ENCODE data around the gene SMIM1.

SMIM1 gene

GRCh38 chr1:3777647-3778589 lies 5.4 kb downstream of the SMIM1 start:
- no peak for DNase-seq

DNA sequence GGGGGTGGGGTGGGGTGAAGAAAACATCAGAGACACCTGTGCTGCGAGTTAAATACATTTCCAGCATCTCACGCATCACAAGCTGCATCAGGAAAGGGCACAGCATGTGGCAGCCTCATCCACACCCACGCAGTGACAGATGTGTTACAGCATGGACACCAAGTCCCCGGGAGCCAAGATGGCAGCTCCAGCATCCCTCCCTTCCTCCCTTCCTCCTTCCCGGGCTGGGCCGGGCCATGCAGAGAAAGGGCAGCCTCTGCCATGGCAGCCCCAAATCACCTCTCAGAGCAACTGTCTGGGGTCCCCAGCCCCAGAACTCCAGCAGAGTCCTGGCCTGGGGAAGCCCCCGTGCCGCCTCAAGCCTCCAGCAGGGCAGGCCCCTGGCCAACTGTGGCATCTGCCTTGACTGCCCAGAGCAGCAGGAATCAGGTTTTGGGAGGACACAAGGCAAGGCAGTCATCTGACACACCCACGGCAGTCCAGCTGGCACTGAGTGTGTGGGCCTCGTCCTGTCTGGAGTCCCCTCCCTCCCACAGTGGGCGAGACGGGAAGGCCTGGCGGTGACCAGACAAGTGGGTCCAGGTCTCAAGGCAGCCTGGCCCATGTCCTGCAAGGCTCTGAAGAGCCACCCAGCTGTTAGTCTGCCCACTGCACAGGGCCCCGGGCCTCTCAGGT lies 6.2 kb downstream of the SMIM1 start:
- DNase-seq: no peak

- no peak for DNase-seq
Observed at GRCh38 chr1:3779265-3779911, 6.8 kb downstream of the SMIM1 start.

GRCh38 chr1:3779912-3780416 lies 7.4 kb downstream of the SMIM1 start:
- DNase-seq: no peak

DNA sequence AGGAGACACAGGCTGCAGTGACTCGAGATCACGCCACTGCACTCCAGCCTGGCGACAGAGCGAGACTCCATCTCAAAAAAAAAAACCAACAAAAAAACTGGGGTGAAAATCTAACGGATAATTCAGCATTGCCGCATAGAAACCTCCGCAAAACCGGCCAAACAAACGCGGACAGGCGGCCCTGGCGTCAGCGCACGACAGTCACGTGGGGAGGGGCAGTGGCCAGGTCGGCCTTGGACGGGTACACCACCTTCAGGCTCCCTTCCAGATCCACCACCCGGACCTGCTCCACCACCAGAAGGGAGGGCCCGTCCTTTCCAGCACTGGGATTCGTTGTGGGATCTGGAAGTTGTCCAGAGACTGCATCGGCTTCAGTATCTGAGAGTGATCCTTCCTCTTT lies 8.4 kb downstream of the SMIM1 start:
- no peak for DNase-seq

- no peak for DNase-seq
Observed at GRCh38 chr1:3783651-3784474, 11.3 kb downstream of the SMIM1 start.

DNA sequence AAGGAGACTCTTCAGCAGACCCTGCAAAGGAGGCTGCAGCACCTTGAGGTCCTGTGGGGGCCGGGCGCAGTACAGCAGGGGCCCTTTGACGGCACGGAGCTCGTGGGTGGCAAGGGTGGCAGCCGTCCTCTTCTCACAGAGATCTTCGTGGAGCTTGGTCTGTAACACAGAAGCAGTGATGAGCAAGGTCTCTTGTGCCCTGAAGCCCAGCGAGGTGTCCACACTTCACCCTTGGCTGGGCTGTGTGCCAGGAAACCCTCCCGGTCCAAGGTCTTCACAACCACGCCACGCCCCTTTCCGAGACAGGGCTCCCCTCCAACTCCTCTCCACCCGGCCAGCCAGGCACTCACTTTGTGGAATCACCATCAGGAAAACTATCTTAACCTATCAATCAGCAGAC lies 12.5 kb downstream of the SMIM1 start:
- no peak for DNase-seq

GRCh38 chr1:3785456-3786157 lies 13.1 kb downstream of the SMIM1 start:
- DNase-seq: no peak

DNA sequence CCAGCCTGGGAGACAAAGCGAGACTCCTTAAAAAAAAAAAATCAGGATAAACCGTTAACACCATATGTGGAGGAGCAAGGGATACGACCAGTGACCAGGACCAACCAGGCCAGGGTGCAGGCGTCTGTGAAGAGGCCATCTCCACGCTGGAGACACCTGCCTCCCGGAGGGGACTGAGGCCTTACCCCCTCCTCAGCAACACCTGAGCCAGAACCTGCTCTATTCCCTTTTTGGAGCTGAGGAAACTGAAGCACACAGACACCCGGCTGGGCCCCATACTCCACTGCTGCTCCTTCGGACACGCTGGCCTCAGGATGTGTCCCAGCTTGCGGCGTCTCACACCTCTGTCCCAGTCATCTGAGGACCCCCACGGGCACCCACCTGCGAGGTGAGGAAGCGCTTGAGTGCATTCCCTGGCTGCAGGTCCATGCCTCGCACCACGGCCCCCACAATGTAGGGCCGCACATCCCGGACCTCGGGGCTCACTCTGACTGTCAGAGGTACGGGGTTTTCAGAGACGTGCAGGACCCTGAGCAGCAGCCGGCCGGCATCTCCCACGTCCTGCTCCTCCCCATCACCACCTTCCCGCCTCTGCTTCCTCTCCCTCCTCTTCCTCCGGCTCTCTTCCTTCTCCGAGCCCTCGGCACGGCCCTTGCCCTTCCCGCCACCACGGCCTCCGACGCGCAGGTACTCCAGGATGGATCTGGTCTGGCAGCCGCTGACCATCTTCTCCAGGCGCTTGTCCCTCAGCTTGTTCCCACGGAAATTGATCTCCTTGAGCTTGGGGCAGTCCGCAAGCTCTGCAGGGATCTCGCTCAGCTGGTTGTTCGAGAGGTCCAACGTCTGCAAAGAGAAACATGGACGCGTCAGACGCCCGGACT lies 14.2 kb downstream of the SMIM1 start:
- no peak for DNase-seq

- no peak for DNase-seq
Observed at GRCh38 chr1:3787349-3787715, 14.8 kb downstream of the SMIM1 start.

DNA sequence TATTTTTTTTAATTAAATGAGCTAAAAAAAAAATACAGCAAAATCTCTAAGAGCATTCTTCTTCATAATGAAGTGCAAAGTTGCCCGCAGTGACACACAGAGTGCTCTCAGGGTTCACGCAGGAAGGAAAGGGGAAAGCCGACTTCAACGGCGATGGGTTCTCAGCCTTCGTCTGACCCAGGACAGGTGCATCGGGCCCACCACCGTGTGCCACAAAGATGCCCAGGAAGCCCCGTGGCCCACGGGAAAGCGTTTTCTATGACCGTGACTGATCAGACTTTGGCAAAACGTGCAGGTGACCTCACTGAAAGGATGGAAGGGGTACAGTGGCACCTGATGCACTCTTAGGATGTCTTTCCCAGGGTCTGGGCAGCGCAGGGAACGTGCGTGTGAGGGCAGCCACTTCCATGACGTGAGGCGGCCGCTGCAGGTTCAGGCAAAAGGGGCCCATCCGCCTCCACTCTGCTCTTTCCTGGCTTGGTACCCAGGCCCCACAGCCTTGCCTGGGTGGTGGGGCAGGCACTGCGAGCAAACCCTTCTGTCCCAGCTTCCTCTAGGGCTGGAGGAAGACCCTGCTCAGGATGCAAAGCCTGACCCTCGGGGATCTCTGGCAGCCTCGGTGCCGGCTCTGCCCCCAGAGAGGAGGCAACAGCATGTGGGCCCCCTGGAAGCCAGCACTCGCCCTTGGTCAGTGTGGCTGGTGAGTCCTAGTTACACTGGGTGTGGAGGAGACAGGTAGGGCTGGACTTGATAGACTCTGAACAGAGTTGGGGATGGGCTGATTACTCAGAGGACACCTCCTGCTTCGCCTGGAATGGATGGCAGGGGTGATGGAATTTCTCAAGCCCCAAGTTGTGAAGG lies 15.4 kb downstream of the SMIM1 start:
- no peak for DNase-seq

- no peak for DNase-seq
Observed at GRCh38 chr1:3788756-3789420, 16.3 kb downstream of the SMIM1 start.

- DNase-seq: no peak
Observed at GRCh38 chr1:3789421-3790300, 17.1 kb downstream of the SMIM1 start.

GRCh38 chr1:3790500-3790923 lies 18.0 kb downstream of the SMIM1 start:
- no peak for DNase-seq

DNA sequence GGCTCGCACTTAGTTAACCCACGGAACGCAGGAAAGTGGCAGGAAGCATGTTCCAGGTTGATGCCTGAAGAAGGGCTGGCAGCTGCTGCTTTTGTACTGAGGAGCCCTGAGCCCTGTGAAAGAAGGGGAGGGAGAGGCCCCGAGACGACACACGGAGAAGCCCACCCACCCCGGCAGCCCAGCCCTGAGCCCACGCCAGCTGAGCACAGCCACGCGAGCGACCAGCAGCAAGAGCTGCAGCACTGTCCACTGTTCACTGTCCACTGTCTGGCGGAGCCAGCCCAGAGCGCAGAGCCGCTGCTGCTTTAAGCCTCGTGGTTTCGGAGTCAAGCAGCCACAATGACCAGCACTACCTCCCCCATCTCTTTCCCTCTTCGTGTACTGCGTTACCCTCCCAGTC lies 18.4 kb downstream of the SMIM1 start:
- DNase-seq: no peak

GRCh38 chr1:3795453-3796214 lies 23.1 kb downstream of the SMIM1 start:
- no peak for DNase-seq

All from midbrain (tissue), 1 donor.